Activated gamma-delta T cell treated with Interleukin-2 at 50 U/mL for 16 hours (primary cell): ENCODE data around the gene NPM1.

Source experiments
- DNase-seq: peaks from one replicate; pipeline ENCODE4 v3.0.0-alpha.2; 2020

NPM1 gene

DNA sequence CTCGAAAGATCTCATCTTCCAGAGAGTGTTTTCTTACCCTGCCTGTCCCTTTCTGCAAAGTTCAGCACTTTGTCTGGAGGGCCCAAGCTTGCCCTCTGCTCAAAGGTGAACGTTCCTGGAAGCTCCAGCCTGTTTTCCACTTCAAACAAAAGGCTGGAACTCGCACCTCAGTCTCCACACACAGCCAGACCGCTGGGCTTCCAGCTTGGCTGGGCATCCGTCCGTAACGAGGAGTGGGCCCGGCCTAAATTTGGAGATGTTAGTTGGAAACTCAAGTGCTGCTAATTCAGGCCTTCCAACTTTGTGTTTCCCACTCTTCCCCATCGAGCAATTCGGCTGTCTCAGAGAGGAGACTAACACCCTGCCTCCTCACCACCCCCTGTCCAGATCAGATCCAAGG, 66.9 kb downstream of the NPM1 start:
- DNase-seq = no peak

DNA sequence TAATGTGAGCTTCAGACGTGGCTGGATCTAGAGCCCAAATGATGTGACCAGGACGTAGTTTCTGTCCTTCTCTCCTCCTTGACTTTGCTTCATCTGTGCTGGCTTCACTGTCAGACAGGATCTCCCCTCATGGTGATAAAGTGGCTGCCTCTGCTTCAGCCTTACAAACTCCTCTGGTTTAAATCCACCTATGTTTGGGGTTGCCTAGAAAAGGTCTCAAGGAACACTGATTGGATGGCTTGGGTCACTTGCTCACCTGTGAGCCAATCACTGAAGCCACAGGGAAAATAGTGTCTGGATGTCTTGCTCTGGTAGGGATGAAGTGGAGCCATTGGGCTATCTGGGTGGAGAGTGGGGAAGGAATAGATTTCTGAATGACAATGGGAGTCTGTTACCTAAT, 67.9 kb downstream of the NPM1 start:
- DNase-seq = no peak

DNA sequence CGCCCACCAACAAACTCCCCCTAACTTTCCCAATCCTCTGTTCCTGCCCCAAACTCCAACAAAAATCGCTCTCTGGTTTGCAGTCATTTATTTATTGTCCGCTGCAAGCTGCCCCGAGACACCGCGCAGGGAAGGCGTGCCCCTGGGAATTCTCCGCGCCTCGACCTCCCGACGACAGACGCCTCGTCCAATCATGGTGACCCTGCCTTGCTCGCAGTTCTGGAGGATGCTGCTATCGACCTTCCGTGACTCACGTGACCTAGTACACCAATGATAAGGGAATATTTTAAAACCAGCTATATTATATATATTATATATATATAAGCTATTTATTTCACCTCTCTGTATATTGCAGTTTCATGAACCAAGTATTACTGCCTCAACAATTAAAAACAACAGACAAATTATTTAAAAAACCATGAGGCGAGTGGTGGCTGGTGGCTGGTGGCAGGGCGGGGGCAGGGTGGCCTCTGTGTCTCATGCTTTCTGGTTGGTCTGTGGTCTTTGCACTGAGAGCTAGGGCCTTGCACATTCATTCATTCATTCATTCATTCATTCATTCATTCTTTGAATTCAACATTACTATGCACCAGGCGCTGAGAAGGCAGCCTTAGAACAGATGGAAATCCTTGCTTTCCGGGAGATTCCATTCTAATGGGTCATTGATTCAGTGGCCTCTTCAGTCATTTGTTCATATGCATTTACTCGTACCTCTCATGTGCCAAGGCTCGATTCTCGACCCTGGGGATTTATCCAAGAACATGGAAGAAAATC, 69.7 kb downstream of the NPM1 start:
- no peak for DNase-seq

DNA sequence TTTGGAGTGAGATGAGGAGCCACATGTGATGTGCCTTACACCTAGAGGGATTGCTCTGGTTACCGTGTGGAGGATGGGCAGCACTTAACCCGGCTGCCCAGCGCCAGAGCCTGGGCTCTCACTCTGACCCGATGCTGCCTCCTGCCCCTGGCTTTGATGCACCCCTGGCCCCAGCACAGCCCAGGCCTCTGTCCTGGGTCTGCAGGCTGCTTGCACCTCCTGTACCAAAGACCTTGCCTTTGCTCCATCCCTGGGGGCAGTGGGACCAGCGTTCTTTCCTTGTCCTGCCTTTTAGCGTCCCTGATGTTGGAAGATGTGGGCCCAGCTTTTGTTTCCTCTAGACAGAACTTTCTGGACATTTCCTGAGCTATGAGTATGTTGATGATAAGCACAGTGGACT, 72.2 kb downstream of the NPM1 start:
- no peak for DNase-seq
